ENCODE measurements around the gene THSD4.
A peak's percentile ranks its signal among the peaks of the same experiment; 100 is the strongest.

Gene THSD4

GRCh38 chr15:71197620-71198019 lies 82.3 kb downstream of the THSD4 start:
- WGBS (ENCODE audit: insufficient coverage): 100% methylated on average over 3 of the region's 3 CpGs
- POLR2A ChIA-PET: no interaction called here

DNA sequence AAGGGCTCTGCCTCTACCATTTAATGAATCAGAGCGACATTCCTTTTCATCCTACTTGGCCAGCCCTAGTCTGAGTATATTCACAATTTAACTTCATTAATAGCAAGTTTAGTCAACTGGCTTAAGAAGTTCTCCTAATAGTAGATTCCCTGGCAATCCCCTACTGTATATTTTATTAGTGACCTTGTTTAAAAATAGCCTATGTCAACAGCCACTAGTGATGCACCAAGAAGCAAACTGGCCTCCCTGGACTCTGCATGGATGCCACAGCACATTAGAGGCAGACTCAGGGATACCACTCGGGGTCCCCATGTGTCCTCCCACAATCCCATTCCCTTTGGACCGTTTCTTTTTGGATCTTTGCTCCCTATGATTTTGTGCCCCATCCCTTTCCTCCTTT lies 83.6 kb downstream of the THSD4 start:
- POLR2A ChIA-PET: no interaction called here
- Histone ChIP-seq H3K4me3 (ENCODE audit: control insufficient read depth in 1 of 7, extremely low read depth in 1 of 7, insufficient read depth in 4 of 7, low read depth in 2 of 7, low read length in 6 of 7) (no peak overlapping the region), H3K27ac (ENCODE audit: insufficient read depth in 1 of 2, low read depth in 1 of 2, low read length in 2 of 2, poor library complexity in 1 of 2, severe bottlenecking in 2 of 2) (no peak overlapping the region), H3K27me3 (replicated peaks in 2 of 5; ENCODE audit: control insufficient read depth in 4 of 5, insufficient read depth in 5 of 5, low read length in 4 of 5) (peaks cover 0 to 6% (median 0%) of the 10 kb centered on the region in 5 experiments), H3K36me3 (ENCODE audit: control insufficient read depth in 4 of 4, insufficient read depth in 4 of 4, low read length in 3 of 4) (no peaks in the 10 kb centered on the region), H3K4me1 (ENCODE audit: control extremely low read depth in 1 of 4, control insufficient read depth in 4 of 4, insufficient read depth in 4 of 4, low read length in 3 of 4) (no peaks in the 10 kb centered on the region), H3K9me3 (ENCODE audit: control extremely low read depth in 1 of 5, control insufficient read depth in 4 of 5, insufficient read depth in 2 of 5, low read depth in 1 of 5, low read length in 4 of 5) (peaks cover 0 to 2% (median 0%) of the 10 kb centered on the region in 5 experiments)
- WGBS (ENCODE audit: insufficient coverage): 97% methylated on average over 3 of the region's 3 CpGs
- CTCF ChIA-PET: no interaction called here
- no peak for DNase-seq

More at GRCh38 chr15:71197620-71198019, 82.3 kb downstream of the THSD4 start:
- no peak overlapping the region for H3K4me3 ChIP-seq (ENCODE audit: control insufficient read depth in 1 of 7, extremely low read depth in 1 of 7, insufficient read depth in 4 of 7, low read depth in 2 of 7, low read length in 6 of 7)
- no peaks in the 10 kb centered on the region for H3K4me1 ChIP-seq (ENCODE audit: control extremely low read depth in 1 of 4, control insufficient read depth in 4 of 4, insufficient read depth in 4 of 4, low read length in 3 of 4)
- no peak overlapping the region for H3K27ac ChIP-seq (ENCODE audit: insufficient read depth in 1 of 2, low read depth in 1 of 2, low read length in 2 of 2, poor library complexity in 1 of 2, severe bottlenecking in 2 of 2)
- H3K36me3 ChIP-seq (ENCODE audit: control insufficient read depth in 4 of 4, insufficient read depth in 4 of 4, low read length in 3 of 4): no peaks in the 10 kb centered on the region
- H3K27me3 ChIP-seq (replicated peaks in 2 of 5; ENCODE audit: control insufficient read depth in 4 of 5, insufficient read depth in 5 of 5, low read length in 4 of 5): peaks cover 0 to 3% (median 0%) of the 10 kb centered on the region in 5 experiments
- DNase-seq: no peak
- peaks cover 0 to 2% (median 0%) of the 10 kb centered on the region in 5 experiments for H3K9me3 ChIP-seq (ENCODE audit: control extremely low read depth in 1 of 5, control insufficient read depth in 4 of 5, insufficient read depth in 2 of 5, low read depth in 1 of 5, low read length in 4 of 5)
- CTCF ChIA-PET: no interaction called here

GRCh38 chr15:71199384-71200351 lies 84.4 kb downstream of the THSD4 start:
- no peak overlapping the region for H3K27ac ChIP-seq (ENCODE audit: insufficient read depth in 1 of 2, low read depth in 1 of 2, low read length in 2 of 2, poor library complexity in 1 of 2, severe bottlenecking in 2 of 2)
- H3K27me3 ChIP-seq (replicated peaks in 2 of 5; ENCODE audit: control insufficient read depth in 4 of 5, insufficient read depth in 5 of 5, low read length in 4 of 5): peaks cover 0 to 6% (median 0%) of the 10 kb centered on the region in 5 experiments
- peak in 1 of 3 donors; percentile 9 for DNase-seq
- no peaks in the 10 kb centered on the region for H3K4me1 ChIP-seq (ENCODE audit: control extremely low read depth in 1 of 4, control insufficient read depth in 4 of 4, insufficient read depth in 4 of 4, low read length in 3 of 4)
- ChIA-PET POLR2A (no interaction called here), CTCF (no interaction called here)
- H3K36me3 ChIP-seq (ENCODE audit: control insufficient read depth in 4 of 4, insufficient read depth in 4 of 4, low read length in 3 of 4): no peaks in the 10 kb centered on the region
- peaks cover 0 to 2% (median 0%) of the 10 kb centered on the region in 5 experiments for H3K9me3 ChIP-seq (ENCODE audit: control extremely low read depth in 1 of 5, control insufficient read depth in 4 of 5, insufficient read depth in 2 of 5, low read depth in 1 of 5, low read length in 4 of 5)
- WGBS (ENCODE audit: insufficient coverage): 100% methylated on average over 1 of the region's 6 CpGs
- no peak overlapping the region for H3K4me3 ChIP-seq (ENCODE audit: control insufficient read depth in 1 of 7, extremely low read depth in 1 of 7, insufficient read depth in 4 of 7, low read depth in 2 of 7, low read length in 6 of 7)

DNA sequence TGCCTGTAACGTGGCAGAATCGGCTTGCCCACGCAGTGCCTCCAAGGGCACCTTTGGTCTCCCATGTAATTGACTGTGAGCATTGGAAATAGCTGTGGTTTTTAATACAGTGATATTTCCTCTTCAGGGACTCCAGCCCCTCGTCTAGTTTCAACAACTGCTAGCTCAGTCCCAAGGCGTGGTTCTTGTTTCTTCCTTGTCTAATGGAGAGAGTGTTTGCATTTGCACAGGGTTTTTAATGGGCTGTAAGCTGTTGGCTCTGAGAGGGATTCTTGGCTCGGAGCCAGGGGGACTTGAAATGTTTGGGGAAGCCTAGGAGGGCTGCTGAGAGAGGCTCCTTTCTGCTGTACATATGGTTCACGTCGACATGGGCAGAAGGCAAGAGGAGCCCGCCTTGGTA lies 86.2 kb downstream of the THSD4 start:
- H3K4me3 ChIP-seq (ENCODE audit: control insufficient read depth in 1 of 7, extremely low read depth in 1 of 7, insufficient read depth in 4 of 7, low read depth in 2 of 7, low read length in 6 of 7): no peak overlapping the region
- no peak for DNase-seq
- CTCF ChIA-PET: no interaction called here
- H3K36me3 ChIP-seq (ENCODE audit: control insufficient read depth in 4 of 4, insufficient read depth in 4 of 4, low read length in 3 of 4): no peaks in the 10 kb centered on the region
- POLR2A ChIA-PET: no interaction called here
- H3K9me3 ChIP-seq (ENCODE audit: control extremely low read depth in 1 of 5, control insufficient read depth in 4 of 5, insufficient read depth in 2 of 5, low read depth in 1 of 5, low read length in 4 of 5): peaks cover 0 to 2% (median 0%) of the 10 kb centered on the region in 5 experiments
- H3K4me1 ChIP-seq (ENCODE audit: control extremely low read depth in 1 of 4, control insufficient read depth in 4 of 4, insufficient read depth in 4 of 4, low read length in 3 of 4): no peaks in the 10 kb centered on the region
- 83% methylated on average over 8 of the region's 9 CpGs for WGBS (ENCODE audit: insufficient coverage)
- peaks cover 0 to 3% (median 1%) of the 10 kb centered on the region in 5 experiments for H3K27me3 ChIP-seq (replicated peaks in 2 of 5; ENCODE audit: control insufficient read depth in 4 of 5, insufficient read depth in 5 of 5, low read length in 4 of 5)
- no peak overlapping the region for H3K27ac ChIP-seq (ENCODE audit: insufficient read depth in 1 of 2, low read depth in 1 of 2, low read length in 2 of 2, poor library complexity in 1 of 2, severe bottlenecking in 2 of 2)

GRCh38 chr15:71202712-71203111 lies 87.4 kb downstream of the THSD4 start:
- ChIA-PET CTCF (no interaction called here), POLR2A (no interaction called here)
- no peak overlapping the region for H3K27ac ChIP-seq (ENCODE audit: insufficient read depth in 1 of 2, low read depth in 1 of 2, low read length in 2 of 2, poor library complexity in 1 of 2, severe bottlenecking in 2 of 2)
- no peaks in the 10 kb centered on the region for H3K4me1 ChIP-seq (ENCODE audit: control extremely low read depth in 1 of 4, control insufficient read depth in 4 of 4, insufficient read depth in 4 of 4, low read length in 3 of 4)
- WGBS (ENCODE audit: insufficient coverage): 95% methylated on average over 6 of the region's 6 CpGs
- peaks cover 0 to 3% (median 1%) of the 10 kb centered on the region in 5 experiments for H3K27me3 ChIP-seq (replicated peaks in 2 of 5; ENCODE audit: control insufficient read depth in 4 of 5, insufficient read depth in 5 of 5, low read length in 4 of 5)
- H3K4me3 ChIP-seq (ENCODE audit: control insufficient read depth in 1 of 7, extremely low read depth in 1 of 7, insufficient read depth in 4 of 7, low read depth in 2 of 7, low read length in 6 of 7): no peak overlapping the region
- H3K36me3 ChIP-seq (ENCODE audit: control insufficient read depth in 4 of 4, insufficient read depth in 4 of 4, low read length in 3 of 4): no peaks in the 10 kb centered on the region
- H3K9me3 ChIP-seq (ENCODE audit: control extremely low read depth in 1 of 5, control insufficient read depth in 4 of 5, insufficient read depth in 2 of 5, low read depth in 1 of 5, low read length in 4 of 5): no peaks in the 10 kb centered on the region
- DNase-seq: no peak

- H3K4me3 ChIP-seq (ENCODE audit: control insufficient read depth in 1 of 7, extremely low read depth in 1 of 7, insufficient read depth in 4 of 7, low read depth in 2 of 7, low read length in 6 of 7): no peak overlapping the region
- DNase-seq: no peak
- ChIA-PET CTCF (no interaction called here), POLR2A (no interaction called here)
- H3K4me1 ChIP-seq (ENCODE audit: control extremely low read depth in 1 of 4, control insufficient read depth in 4 of 4, insufficient read depth in 4 of 4, low read length in 3 of 4): no peaks in the 10 kb centered on the region
- H3K36me3 ChIP-seq (ENCODE audit: control insufficient read depth in 4 of 4, insufficient read depth in 4 of 4, low read length in 3 of 4): no peaks in the 10 kb centered on the region
- H3K9me3 ChIP-seq (ENCODE audit: control extremely low read depth in 1 of 5, control insufficient read depth in 4 of 5, insufficient read depth in 2 of 5, low read depth in 1 of 5, low read length in 4 of 5): no peaks in the 10 kb centered on the region
- H3K27ac ChIP-seq (ENCODE audit: insufficient read depth in 1 of 2, low read depth in 1 of 2, low read length in 2 of 2, poor library complexity in 1 of 2, severe bottlenecking in 2 of 2): no peak overlapping the region
- WGBS (ENCODE audit: insufficient coverage): 66% methylated on average over 10 of the region's 13 CpGs
- H3K27me3 ChIP-seq (replicated peaks in 2 of 5; ENCODE audit: control insufficient read depth in 4 of 5, insufficient read depth in 5 of 5, low read length in 4 of 5): peaks cover 0 to 7% (median 1%) of the 10 kb centered on the region in 5 experiments
Measured at GRCh38 chr15:71203586-71204474, 88.6 kb downstream of the THSD4 start.
